CD4-positive, alpha-beta T cell treated with Interleukin-6 for 4 hours (primary cell): Measurements from ENCODE around the gene SLC35E2B.
"Not testable (repeated sequence)": the region's sequence is repeated elsewhere in the genome, so short reads cannot be mapped to it uniquely, and the experiment has no call there.

Experiments
- DNase-seq: peaks from one replicate; pipeline ENCODE4 v3.0.0-alpha.2; 2020; ENCODE audit warnings: mixed read lengths

The SLC35E2B gene

GRCh38 chr1:1702506-1702905, 9.9 kb upstream of the SLC35E2B start:
- DNase-seq = not testable (repeated sequence)

GRCh38 chr1:1700557-1700956, 8.0 kb upstream of the SLC35E2B start:
- not testable (repeated sequence) for DNase-seq

- not testable (repeated sequence) for DNase-seq
These were observed 7.5 kb upstream of the SLC35E2B start for GRCh38 chr1:1700067-1700466.

GRCh38 chr1:1699061-1699460, 6.5 kb upstream of the SLC35E2B start:
- not testable (repeated sequence) for DNase-seq

GRCh38 chr1:1697358-1698183, 5.0 kb upstream of the SLC35E2B start:
- DNase-seq = not testable (repeated sequence)

- DNase-seq = not testable (repeated sequence)
These were observed 4.1 kb upstream of the SLC35E2B start for GRCh38 chr1:1696431-1697357.

- DNase-seq = peak; percentile 84
These were observed 276 bp downstream of the SLC35E2B start for GRCh38 chr1:1692324-1692713.

GRCh38 chr1:1691443-1691842, 1.2 kb downstream of the SLC35E2B start:
- DNase-seq = not testable (repeated sequence)

- DNase-seq = not testable (repeated sequence)
These were observed 3.1 kb downstream of the SLC35E2B start for GRCh38 chr1:1689526-1689925.

GRCh38 chr1:1687846-1688245, 4.7 kb downstream of the SLC35E2B start:
- DNase-seq = no peak

- DNase-seq = no peak
These were observed 8.4 kb downstream of the SLC35E2B start for GRCh38 chr1:1684031-1684681.

- no peak for DNase-seq
These were observed 9.3 kb downstream of the SLC35E2B start for GRCh38 chr1:1683104-1683905.

- no peak for DNase-seq
These were observed 11.7 kb downstream of the SLC35E2B start for GRCh38 chr1:1680912-1681273.

- no peak for DNase-seq
These were observed 12.3 kb downstream of the SLC35E2B start for GRCh38 chr1:1680031-1680911.

GRCh38 chr1:1678581-1679380, 13.8 kb downstream of the SLC35E2B start:
- DNase-seq = peak; percentile 63

- DNase-seq = peak; percentile 68
These were observed 14.6 kb downstream of the SLC35E2B start for GRCh38 chr1:1677718-1678580.

- DNase-seq = not testable (repeated sequence)
These were observed 16.5 kb downstream of the SLC35E2B start for GRCh38 chr1:1676087-1676486.

- not testable (repeated sequence) for DNase-seq
These were observed 17.4 kb downstream of the SLC35E2B start for GRCh38 chr1:1675218-1675617.

- not testable (repeated sequence) for DNase-seq
These were observed 17.8 kb downstream of the SLC35E2B start for GRCh38 chr1:1674806-1675205.
